H1 (cell line): ENCODE measurements around the gene NFKBIE. TPM values are rescaled to one million over a fixed set of nuclear protein-coding genes. Genes with fewer than 3 reads are reported as not detected.

Experiments used
- CTCF ChIA-PET: fragments of 300-600 bp; sonication (Branson Sonifier 250); formaldehyde crosslinking; loops from one replicate; lab custom pipeline; 2021; ENCODE audit not compliant: partially characterized antibody; lab: Charles Lee
- POLR2A ChIA-PET: fragments of 300-600 bp; sonication (Branson Sonifier 250); formaldehyde crosslinking; loops from one replicate; lab custom pipeline; 2021; ENCODE audit warnings: inconsistent platforms; ENCODE audit not compliant: partially characterized antibody; lab: Charles Lee
- DNase-seq, 2 experiments: peaks; one replicate each; pipeline versions ENCODE4 v3.0.0 to v3.0.0-alpha.2; 2010 to 2022; ENCODE audit warnings: low spot score in 2 of 2, low read depth in 1 of 2, mixed read lengths in 1 of 2
- FAIRE-seq: peaks from 2 replicates; lab custom pipeline; 2011; peaks lifted over from hg19 to GRCh38; lab: Jason Lieb, UNC
- H2AFZ ChIP-seq: 2 replicates; pipeline ENCODE4 v1.8.1; 2012; ENCODE audit warnings: low read length, inconsistent platforms
- H2AK5ac ChIP-seq: 2 replicates; pipeline ENCODE4 v1.6.1; 2013; ENCODE audit warnings: low read depth, low read length
- H2BK120ac ChIP-seq: replicated peaks from 2 replicates; pipeline ENCODE3; 2013; ENCODE audit warnings: low read depth, low read length, inconsistent platforms
- H2BK12ac ChIP-seq: 2 replicates; pipeline ENCODE4 v1.6.1; 2013; ENCODE audit warnings: low read depth, low read length
- H2BK15ac ChIP-seq: 2 replicates; pipeline ENCODE4 v1.6.1; 2013; ENCODE audit warnings: low read length
- H2BK20ac ChIP-seq: 2 replicates; pipeline ENCODE4 v1.6.1; 2013; ENCODE audit warnings: low read length
- H2BK5ac ChIP-seq: 2 replicates; pipeline ENCODE4 v1.6.1; 2013; ENCODE audit warnings: low read depth, low read length
- H3K14ac ChIP-seq: 2 replicates; pipeline ENCODE4 v1.6.1; 2013; ENCODE audit warnings: inconsistent platforms; ENCODE audit not compliant: insufficient read length
- H3K18ac ChIP-seq: 2 replicates; pipeline ENCODE4 v1.6.1; 2013; ENCODE audit warnings: low read length; ENCODE audit errors: extremely low read depth
- H3K23ac ChIP-seq: 2 replicates; pipeline ENCODE4 v1.6.1; 2013; ENCODE audit warnings: inconsistent platforms; ENCODE audit not compliant: insufficient read length
- H3K23me2 ChIP-seq: 2 replicates; pipeline ENCODE4 v1.6.1; 2013; ENCODE audit warnings: low read depth, low read length
- H3K27ac ChIP-seq: 2 replicates; pipeline ENCODE4 v1.6.1; 2011; ENCODE audit warnings: low read depth, low read length, inconsistent platforms
- H3K27me3 ChIP-seq, 4 experiments: replicated peaks in 1 of 4; 1 replicate in 1 of 4; 2 replicates in 3 of 4; pipeline versions ENCODE4 v1.6.1 to v1.8.1; 2011 to 2013; ENCODE audit warnings: low read length in 3 of 4, mild to moderate bottlenecking in 3 of 4, inconsistent platforms in 2 of 4, mixed read lengths in 2 of 4, moderate library complexity in 1 of 4; ENCODE audit not compliant: control insufficient read depth in 3 of 4, insufficient read depth in 3 of 4; ENCODE audit errors: extremely low read depth in 1 of 4
- H3K36me3 ChIP-seq, 4 experiments: 2 replicates each; pipeline versions ENCODE4 v1.6.1 to v1.8.1; 2011 to 2013; ENCODE audit warnings: mild to moderate bottlenecking in 4 of 4, low read length in 3 of 4, moderate library complexity in 2 of 4, control low read depth in 1 of 4, inconsistent platforms in 1 of 4; ENCODE audit not compliant: insufficient read depth in 4 of 4, control insufficient read depth in 2 of 4
- H3K4ac ChIP-seq: replicated peaks from 2 replicates; pipeline ENCODE3; 2013; ENCODE audit warnings: low read length, low read depth, mixed read lengths, inconsistent platforms; ENCODE audit not compliant: insufficient read length
- H3K4me1 ChIP-seq, 4 experiments: replicated peaks in 1 of 4; 1 replicate in 1 of 4; 2 replicates in 3 of 4; pipeline versions ENCODE4 v1.6.1 to v1.8.1; 2011 to 2013; ENCODE audit warnings: low read length in 3 of 4, inconsistent platforms in 2 of 4, mixed read lengths in 1 of 4; ENCODE audit not compliant: insufficient read depth in 4 of 4, control insufficient read depth in 3 of 4
- H3K4me2 ChIP-seq, 2 experiments: 2 replicates each; pipeline versions ENCODE4 v1.6.1 to v1.8.1; 2011 to 2013; ENCODE audit warnings: low read depth in 2 of 2, low read length in 2 of 2, control low read depth in 1 of 2, inconsistent platforms in 1 of 2, mild to moderate bottlenecking in 1 of 2; ENCODE audit not compliant: insufficient read depth in 1 of 2
- H3K4me3 ChIP-seq, 4 experiments: fragments of 200-600, 300-600 bp in 1 of 4; sonication (generic), shearing (Covaris generic), sonication (Bioruptor Twin) in 1 of 4; 2 replicates each; pipeline versions ENCODE4 v1.5.1 to v1.8.1; 2011 to 2016; ENCODE audit warnings: low read length in 4 of 4, low read depth in 3 of 4, control low read depth in 2 of 4, inconsistent platforms in 2 of 4, mild to moderate bottlenecking in 2 of 4, mixed read lengths in 1 of 4, moderate library complexity in 1 of 4; ENCODE audit not compliant: insufficient read depth in 2 of 4; ENCODE audit errors: extremely low read depth in 1 of 4
- H3K56ac ChIP-seq: replicated peaks from 2 replicates; pipeline ENCODE3; 2013; ENCODE audit warnings: low read depth, mild to moderate bottlenecking, mixed read lengths, low read length, inconsistent platforms; ENCODE audit not compliant: insufficient read length
- H3K79me1 ChIP-seq: 2 replicates; pipeline ENCODE4 v1.6.1; 2013; ENCODE audit warnings: low read depth, low read length, control low read depth
- H3K79me2 ChIP-seq, 2 experiments: 2 replicates each; pipeline versions ENCODE4 v1.6.1 to v1.8.1; 2012 to 2013; ENCODE audit warnings: low read length in 2 of 2, mild to moderate bottlenecking in 2 of 2, inconsistent platforms in 1 of 2; ENCODE audit not compliant: insufficient read depth in 2 of 2, control insufficient read depth in 1 of 2
- H3K9ac ChIP-seq, 4 experiments: replicated peaks in 1 of 4; 1 replicate in 1 of 4; 2 replicates in 3 of 4; pipeline versions ENCODE4 v1.6.1 to v1.8.1; 2011 to 2013; ENCODE audit warnings: low read depth in 3 of 4, low read length in 3 of 4, control low read depth in 2 of 4, mild to moderate bottlenecking in 2 of 4, moderate library complexity in 2 of 4, inconsistent platforms in 1 of 4; ENCODE audit errors: extremely low read depth in 1 of 4
- H3K9me3 ChIP-seq, 2 experiments: 2 replicates each; pipeline versions ENCODE4 v1.6.1 to v1.8.1; 2012 to 2013; ENCODE audit warnings: mild to moderate bottlenecking in 2 of 2, moderate library complexity in 2 of 2, control low read depth in 1 of 2, inconsistent platforms in 1 of 2, low read depth in 1 of 2, low read length in 1 of 2, mixed read lengths in 1 of 2; ENCODE audit not compliant: insufficient read depth in 2 of 2
- H4K20me1 ChIP-seq, 2 experiments: replicated peaks in 1 of 2; 2 replicates each; pipeline versions ENCODE3 to v1.8.1; 2011 to 2013; ENCODE audit warnings: inconsistent platforms in 2 of 2, low read length in 2 of 2, mild to moderate bottlenecking in 1 of 2; ENCODE audit not compliant: insufficient read depth in 2 of 2, control insufficient read depth in 1 of 2
- H4K5ac ChIP-seq: 2 replicates; pipeline ENCODE4 v1.6.1; 2013; ENCODE audit warnings: low read length, low read depth, mixed read lengths, inconsistent platforms; ENCODE audit not compliant: insufficient read length
- H4K8ac ChIP-seq: 2 replicates; pipeline ENCODE4 v1.8.0; 2013; ENCODE audit warnings: mild to moderate bottlenecking, moderate library complexity, low read length, inconsistent platforms; ENCODE audit not compliant: insufficient read depth; ENCODE audit errors: extremely low read depth
- H4K91ac ChIP-seq: replicated peaks from 2 replicates; pipeline ENCODE3; 2013; ENCODE audit warnings: low read length, mixed read lengths, inconsistent platforms; ENCODE audit not compliant: insufficient read length
- CREB1 ChIP-seq: IDR thresholded peaks from 2 replicates; pipeline ENCODE4 v1.6.1; 2012; ENCODE audit warnings: inconsistent platforms
- GABPA ChIP-seq: IDR thresholded peaks from 2 replicates; pipeline ENCODE4 v1.6.1; 2011; ENCODE audit warnings: mild to moderate bottlenecking, low read length, moderate library complexity, borderline replicate concordance; ENCODE audit not compliant: insufficient read depth
- JUN ChIP-seq: IDR thresholded peaks from 2 replicates; pipeline ENCODE4 v1.6.1; 2011; ENCODE audit warnings: low read depth, mild to moderate bottlenecking, improper control_type of control experiment, low read length
- NRF1 ChIP-seq: IDR thresholded peaks from 2 replicates; pipeline ENCODE4 v1.6.1; 2011; ENCODE audit warnings: mild to moderate bottlenecking, low read depth, low read length, improper control_type of control experiment
- SIRT6 ChIP-seq: IDR thresholded peaks from one replicate; pipeline ENCODE4 v1.7.1; 2012; ENCODE audit warnings: low read length, inconsistent platforms
- SP2 ChIP-seq: IDR thresholded peaks from 2 replicates; pipeline ENCODE4 v1.6.1; 2012; ENCODE audit warnings: mild to moderate bottlenecking, low read length, inconsistent platforms
- TAF7 ChIP-seq: optimal IDR thresholded peaks from 2 replicates; pipeline ENCODE3; 2011; ENCODE audit warnings: low read depth, mild to moderate bottlenecking, inconsistent platforms, low read length, moderate library complexity, borderline replicate concordance
- WGBS, 2 experiments: shearing (Covaris generic) in 1 of 2; methylation state at CpG; one replicate each; pipeline versions ENCODE4 v1.1.6 to v1.1.7; 2013 to 2015; ENCODE audit warnings: low lambda C conversion rate in 2 of 2, mixed read lengths in 2 of 2, inconsistent platforms in 1 of 2, low coverage in 1 of 2, missing lambda C conversion rate in 1 of 2; ENCODE audit not compliant: insufficient replicate concordance in 2 of 2, insufficient coverage in 1 of 2, insufficient read length in 1 of 2; ENCODE audit errors: extremely low coverage in 1 of 2, missing lambda C conversion rate in 1 of 2; 5-methylcytosine and 5-hydroxymethylcytosine counted together
- polyA plus RNA-seq, 7 experiments: library from polyadenylated mRNA; depleted of rRNA in 3 of 7; stranded (reverse) in 5 of 7; unstranded in 2 of 7; fragments of >200 nt in 5 of 7; fragments of 200-250 nt in 2 of 7; gene quantifications; 1 replicate in 5 of 7; 2 replicates in 1 of 7; 4 replicates in 1 of 7; pipeline versions ENCODE4 v1.2.1 to v1.2.3, GENCODE V29; 2011 to 2013; ENCODE audit warnings: missing spikeins in 2 of 7, mixed read lengths in 2 of 7
- total RNA-seq: library from RNA; stranded (reverse); fragmentation: NEBNext Ultra II Directional; extraction: Animal tissue kit (Norgen Biotek cat#: 25700); gene quantifications from 2 replicates; pipeline ENCODE4 v1.2.1, GENCODE V29; 2021
- TF ChIP-seq, protein P1 (sequence below): IDR thresholded peaks from 2 replicates; pipeline ENCODE4 v1.6.1; 2012; ENCODE audit warnings: inconsistent platforms

Gene NFKBIE
- total and polyA plus RNA-seq, 2 of the 8 experiments (the other 6 are each of a cell fraction or from before 2014, with no cell fraction given), result 13.5 to 19.2 TPM

- H3K23ac ChIP-seq, result no peak overlapping the region
- CTCF ChIA-PET, result interaction anchor here (0.9 to 19.4 kb wide), 8 partner anchors 13 to 130 kb away, joined by 3 to 287 read pairs (median 4); no protein-coding TSS in a partner anchor
- H2AFZ ChIP-seq, result no peak overlapping the region
- peaks cover 26 to 58% (median 45%) of the 10 kb centered on the region in 4 experiments for H3K36me3 ChIP-seq
- no peaks in the 10 kb centered on the region for H3K27me3 ChIP-seq
- no peak for DNase-seq
- no peak for FAIRE-seq
- H2BK12ac ChIP-seq, result no peak overlapping the region
- peaks cover 9 to 32% (median 22%) of the 10 kb centered on the region in 4 experiments for H3K4me1 ChIP-seq
- WGBS, 2 experiments, result 90% methylated on average over 11 of the region's 11 CpGs; no CpG with 5 or more reads in 1 of the 2 experiments
- no peak overlapping the region for H2AK5ac ChIP-seq
- H3K4me3 ChIP-seq, result no peak overlapping the region
- H3K9me3 ChIP-seq, result no peaks in the 10 kb centered on the region
- no peak overlapping the region for H3K4ac ChIP-seq
- peaks cover 3% of the 10 kb centered on the region; the same call in 1 of the 2 replicates for H3K23me2 ChIP-seq
- no peak overlapping the region for H4K91ac ChIP-seq
- peaks cover 33 to 46% of the 10 kb centered on the region in 2 experiments for H4K20me1 ChIP-seq
- H4K5ac ChIP-seq, result no peak overlapping the region
- no peak overlapping the region; the same call in 1 of the 2 replicates for H2BK5ac ChIP-seq
- no peak overlapping the region for H2BK20ac ChIP-seq
- POLR2A ChIA-PET, result interaction anchor here (1.0 to 21.0 kb wide), 7 partner anchors 8 to 49 kb away, joined by 3 to 477 read pairs (median 4); partner anchors contain the start of genes HSP90AB1, MYMX and SLC35B2
- H2BK15ac ChIP-seq, result no peak overlapping the region
- H3K56ac ChIP-seq, result no peak overlapping the region
- no peak overlapping the region for H3K18ac ChIP-seq
- H3K14ac ChIP-seq, result no peak overlapping the region
- no peak overlapping the region for H4K8ac ChIP-seq
- no peak overlapping the region for H3K4me2 ChIP-seq
- H3K9ac ChIP-seq, result no peak overlapping the region
- no peak overlapping the region for H2BK120ac ChIP-seq
- H3K79me2 ChIP-seq, result peaks cover 9 to 42% of the 10 kb centered on the region in 2 experiments; a peak in 3 of 4 replicates
- no peak overlapping the region for H3K27ac ChIP-seq
- TF ChIP-seq SP2, result no peak
- TF ChIP-seq JUN, result no peak
- TF ChIP-seq CREB1, result no peak
- no peak for TF ChIP-seq NRF1
- no peak for TF ChIP-seq SIRT6
- no peak for TF ChIP-seq TAF7
- TF ChIP-seq, protein P1, sequence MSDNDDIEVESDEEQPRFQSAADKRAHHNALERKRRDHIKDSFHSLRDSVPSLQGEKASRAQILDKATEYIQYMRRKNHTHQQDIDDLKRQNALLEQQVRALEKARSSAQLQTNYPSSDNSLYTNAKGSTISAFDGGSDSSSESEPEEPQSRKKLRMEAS, result no peak
- TF ChIP-seq GABPA, result no peak
- TF ChIP-seq, all 59 proteins: peak for 0
- H3K79me1 ChIP-seq, result peaks cover 29% of the 10 kb centered on the region
Measured at GRCh38 chr6:44229376-44230033, 35.8 kb downstream of the NFKBIE start.
